D341Med (cell line): ENCODE data around the gene POFUT2.
"Not testable (repeated sequence)": the region's sequence is repeated elsewhere in the genome, so short reads cannot be mapped to it uniquely, and the experiment has no call there.

Experiments
- DNase-seq: peaks from one replicate; pipeline ENCODE4 v3.0.0; 2012; ENCODE audit warnings: low spot score

The POFUT2 gene

DNA sequence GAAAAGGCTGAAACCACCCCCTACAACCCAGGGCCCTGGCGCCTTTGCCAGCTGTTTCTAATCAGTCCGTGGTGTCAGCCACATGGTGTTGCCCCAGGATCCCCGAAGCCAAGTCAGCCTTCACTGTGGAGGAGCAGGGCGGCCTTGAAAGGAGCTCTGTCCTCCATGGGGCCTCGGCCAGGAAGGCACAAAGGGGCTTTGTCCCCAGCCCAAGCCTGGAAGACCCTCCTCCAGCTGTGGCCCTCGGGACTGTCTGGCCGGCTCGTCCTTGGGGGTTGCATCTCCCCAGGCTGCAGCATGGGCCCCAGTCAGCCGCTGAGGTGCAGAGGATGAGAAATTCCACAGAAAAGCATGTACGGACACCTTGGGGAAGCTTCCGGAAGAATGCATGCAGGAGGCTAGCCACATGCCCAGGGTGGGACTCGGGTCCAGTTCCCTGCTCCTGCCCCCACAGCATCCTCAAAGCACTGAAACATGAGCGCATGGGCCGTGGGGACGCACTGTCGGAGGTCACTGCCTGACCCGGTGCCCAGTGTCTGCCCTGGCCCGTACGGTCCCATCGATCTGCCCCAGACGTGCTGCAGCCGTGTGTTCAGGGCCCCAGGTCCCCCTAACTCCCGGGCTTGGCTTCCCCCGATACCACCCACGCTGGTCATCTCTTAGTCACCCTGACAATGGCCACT lies 38.6 kb upstream of the POFUT2 start:
- DNase-seq: no peak

DNA sequence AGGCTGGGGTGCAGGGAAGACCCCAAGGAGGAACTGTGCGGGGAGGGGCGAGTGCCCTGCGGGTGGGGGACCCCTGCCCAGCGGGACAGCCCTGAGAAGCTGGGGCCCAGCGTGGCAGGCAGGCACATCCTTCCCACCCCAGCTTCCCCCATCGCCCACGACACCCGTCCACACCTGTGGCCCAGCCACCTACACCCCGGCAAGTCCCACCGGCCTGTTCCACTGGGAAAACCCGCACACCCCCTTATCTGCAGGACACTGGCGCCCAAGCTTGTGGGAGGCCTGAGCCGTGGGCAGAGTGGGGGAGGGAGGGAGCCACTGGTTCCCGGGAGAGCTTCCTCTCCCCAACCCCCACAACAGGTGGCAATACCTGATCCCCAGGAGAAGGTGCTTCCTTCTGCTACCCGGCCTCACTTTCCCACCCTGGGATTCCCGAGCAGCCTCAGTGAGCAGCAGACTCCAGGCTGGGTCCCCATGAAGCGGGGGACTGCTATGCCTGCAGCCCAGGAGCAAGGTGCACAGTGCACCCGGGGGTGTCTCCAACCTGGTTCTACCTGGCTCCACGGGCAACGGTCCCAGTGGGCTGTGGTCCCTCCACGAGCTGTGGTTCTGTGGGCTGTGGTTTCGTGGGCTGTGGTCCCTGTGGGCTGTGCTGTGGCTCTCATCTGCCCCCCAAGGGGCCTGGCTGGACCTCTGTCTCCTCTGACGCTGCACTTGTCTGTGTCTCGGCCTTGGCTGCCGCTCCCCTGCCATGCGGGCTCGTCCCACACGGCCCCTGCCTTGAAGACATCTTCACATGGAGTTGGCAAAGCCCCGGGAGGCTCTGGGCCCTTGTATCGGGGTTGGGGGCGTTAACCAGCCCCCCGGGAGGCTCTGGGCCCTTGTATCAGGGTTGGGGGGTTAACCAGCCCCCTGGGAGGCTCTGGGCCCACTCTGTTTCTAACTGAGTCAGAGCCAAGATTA lies 37.8 kb upstream of the POFUT2 start:
- DNase-seq: no peak

DNA sequence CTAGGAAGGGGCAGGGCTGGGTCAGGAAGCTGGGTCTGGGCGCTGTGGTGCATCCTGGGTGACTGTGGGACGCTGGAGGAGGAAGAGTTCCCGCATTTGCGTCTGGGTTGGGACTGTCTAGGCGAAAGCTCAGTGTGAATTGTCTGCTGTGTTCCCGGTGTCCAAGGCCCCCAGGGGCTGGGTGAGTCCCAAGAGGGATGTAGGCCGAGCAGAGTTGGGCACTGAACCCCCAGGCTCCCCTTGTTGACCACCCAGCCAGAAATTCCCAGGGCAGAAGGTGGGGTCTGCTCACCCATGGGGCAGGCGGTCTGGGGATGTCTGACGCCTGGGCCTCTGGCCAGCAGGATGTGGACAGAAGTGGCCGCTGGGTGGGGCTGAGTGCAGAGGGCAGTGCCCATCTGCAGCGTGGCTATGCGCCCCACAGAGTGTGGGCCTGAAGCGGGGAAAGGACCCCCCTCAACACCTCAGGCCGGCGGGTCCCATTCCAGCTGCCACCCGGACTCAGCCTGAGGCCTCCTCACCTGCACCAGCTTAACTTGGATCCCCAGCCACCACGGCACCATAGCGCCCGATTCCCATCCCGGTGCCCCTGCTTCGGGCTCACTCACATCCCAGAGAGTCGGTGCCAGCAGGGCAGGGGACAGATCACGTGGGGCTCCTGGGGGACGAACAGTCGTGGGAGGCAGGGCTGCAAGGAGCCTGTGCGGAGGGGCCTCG lies 37.0 kb upstream of the POFUT2 start:
- no peak for DNase-seq

DNA sequence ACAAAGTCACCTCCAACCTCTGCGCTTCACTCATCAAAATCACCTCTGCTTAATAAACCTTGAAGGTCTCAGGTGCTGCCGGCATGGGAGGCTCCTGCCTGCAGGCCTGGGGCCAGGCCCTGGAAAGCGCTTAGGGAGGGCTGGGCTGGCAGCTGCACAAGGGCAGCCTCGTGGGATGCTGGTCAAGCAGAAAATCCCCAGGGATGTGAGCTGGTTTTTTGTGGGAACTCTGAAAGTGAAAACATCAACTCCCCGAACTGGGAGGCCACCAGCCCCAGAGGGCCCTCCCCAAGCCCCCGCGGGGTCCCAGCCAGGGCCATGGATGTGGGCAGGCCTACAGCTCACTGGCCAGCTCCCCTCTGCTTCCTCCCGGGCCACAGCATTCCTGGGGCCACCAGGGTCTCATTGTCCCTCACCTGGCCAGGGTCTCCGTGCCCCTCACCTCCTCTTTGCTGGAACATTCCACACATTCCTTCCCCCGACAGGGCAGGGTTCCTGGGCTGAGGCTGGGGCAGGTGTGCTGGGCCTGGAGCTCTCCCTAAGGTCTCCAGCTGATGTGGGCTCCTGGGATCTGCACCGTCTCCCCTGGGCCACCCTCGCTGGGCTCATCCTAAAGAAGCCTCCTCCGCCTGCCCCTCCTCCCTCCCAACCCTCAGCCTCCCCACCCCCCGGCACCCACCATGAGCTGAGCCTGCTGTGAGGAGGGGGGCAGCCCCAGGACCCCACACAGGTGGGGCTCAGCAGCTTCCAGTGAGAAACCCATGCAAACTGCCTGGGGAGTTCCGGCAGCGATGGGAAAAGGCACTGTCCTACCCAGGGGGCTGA lies 36.0 kb upstream of the POFUT2 start:
- DNase-seq: no peak

DNA sequence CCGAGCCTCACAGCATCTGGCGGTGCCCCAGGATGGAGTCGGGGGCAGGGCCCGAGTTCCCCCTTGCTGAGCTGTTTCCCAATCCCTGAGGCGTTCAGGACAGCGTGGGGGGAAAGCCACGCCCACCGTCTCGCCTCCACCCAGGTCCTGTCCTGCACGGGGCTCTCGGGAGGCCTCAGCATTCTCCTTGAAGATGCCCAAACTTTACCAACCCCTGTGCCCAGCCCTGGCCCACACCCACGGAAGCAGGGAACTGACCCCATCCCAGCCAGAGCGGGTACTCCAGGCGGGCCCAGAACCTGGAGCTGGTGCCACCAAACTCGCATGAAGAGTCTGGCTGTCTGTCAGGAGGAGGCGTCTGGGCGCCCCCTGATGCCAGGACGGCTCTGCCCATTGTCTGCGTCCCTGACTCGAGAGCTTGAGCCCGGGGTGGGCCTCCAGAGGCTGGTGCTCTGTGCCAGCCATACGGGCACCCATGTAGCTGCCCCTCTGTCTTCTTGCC lies 35.3 kb upstream of the POFUT2 start:
- no peak for DNase-seq

DNA sequence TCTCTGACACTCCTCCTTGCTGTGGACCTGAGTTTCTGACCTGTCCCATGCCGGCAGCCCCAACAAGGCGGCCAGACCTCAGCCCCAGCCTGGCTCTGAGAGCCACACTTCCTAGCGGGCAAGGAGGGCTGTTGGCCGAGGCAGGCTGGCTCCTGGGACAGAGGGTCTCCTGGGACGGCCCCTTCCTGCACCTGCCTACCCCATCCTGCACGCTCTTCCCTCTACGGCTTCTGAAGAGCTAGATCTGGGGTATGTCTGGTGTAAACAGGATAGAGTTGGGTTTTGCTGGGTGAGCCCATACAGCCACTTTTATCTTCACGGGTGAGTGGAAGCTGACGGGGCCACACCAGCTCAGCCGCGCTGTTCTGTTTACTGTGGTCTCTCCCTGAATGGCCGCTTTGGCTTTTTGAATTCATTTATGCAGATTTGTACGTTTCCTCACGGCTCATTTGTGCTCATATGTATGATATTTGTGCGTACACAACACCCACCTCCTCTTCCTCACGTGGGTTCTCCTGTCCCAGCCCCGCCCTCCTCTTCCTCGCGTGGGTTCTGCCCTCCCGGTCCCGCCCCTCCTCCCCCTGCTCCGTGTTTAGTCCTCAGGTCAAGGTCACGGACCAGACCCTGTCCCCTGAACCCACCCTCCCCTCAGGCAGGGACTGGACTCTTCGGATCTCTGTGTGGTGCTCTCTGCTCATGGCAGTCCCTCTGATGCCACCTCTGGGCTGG lies 34.7 kb upstream of the POFUT2 start:
- no peak for DNase-seq

DNA sequence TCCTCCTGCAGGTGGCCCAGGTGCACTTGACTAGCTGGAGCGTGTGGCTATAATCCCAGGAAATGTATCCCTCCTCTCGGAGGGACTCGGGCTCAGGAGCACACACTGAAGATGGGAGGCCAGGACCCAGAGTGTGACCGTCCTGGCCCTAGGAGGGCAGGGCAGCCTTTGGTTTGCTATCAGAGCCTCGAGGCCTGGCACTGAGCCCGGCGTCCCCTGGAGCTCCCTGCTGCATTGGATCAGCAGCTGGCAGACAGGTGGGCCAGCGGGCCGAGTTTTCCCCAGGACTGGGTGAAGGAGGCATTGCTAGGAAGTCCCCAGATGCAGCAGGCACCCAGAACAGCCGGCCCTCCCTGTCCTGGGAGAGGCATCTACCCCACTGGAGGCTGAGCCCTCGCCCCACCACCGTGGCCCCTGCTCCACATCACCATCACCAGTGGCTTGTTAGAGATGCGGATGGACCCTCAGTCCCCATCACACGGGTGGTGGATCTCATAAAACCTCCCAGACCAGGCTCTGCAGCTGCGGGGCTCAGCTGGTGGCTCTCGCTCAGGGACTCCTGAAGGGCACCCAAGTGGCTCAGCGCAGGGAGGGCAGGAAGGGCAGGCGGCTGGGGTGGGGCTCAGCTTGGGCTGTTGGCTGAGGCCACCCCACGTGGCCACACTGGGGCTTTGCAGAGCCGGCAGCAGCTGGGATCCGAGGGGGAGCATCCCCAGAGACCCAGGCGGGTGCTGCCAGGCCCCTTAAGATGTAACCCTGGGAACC lies 32.7 kb upstream of the POFUT2 start:
- no peak for DNase-seq

DNA sequence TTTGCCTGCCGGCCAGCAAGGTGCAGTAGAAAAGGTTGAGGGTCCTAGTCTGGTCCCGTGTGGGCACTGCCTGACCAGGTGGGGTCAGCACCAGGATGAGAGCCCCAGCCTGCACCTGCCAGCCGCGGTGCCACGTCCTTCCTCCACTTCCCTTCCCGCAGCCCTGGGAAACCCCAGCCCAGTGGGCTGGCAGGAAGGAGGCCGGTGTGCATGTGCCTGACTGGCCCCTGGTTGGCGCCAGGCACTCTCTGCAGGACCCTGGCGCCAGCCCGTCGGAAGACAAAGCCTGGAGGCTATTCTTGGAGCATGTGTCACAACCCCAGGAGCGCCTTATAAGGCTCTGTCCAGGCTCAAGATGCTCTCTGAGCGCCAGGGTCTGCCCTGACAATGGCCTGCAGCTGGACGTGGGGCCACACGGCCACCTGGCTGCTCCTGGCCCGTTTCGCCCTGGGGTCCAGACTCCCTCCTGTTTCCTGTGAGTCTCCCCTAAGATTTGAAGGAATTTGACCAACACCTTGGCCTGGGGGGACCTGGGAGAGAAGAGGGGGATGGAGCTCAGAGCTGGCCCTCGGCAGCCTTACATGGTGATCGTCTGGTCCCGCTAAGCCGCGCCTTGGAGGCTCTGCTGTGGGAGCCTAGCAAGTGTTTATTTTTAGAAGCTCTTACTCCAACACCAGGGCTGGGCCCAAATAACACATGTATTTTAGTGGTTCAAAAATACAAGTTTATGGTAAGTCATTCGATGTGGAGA lies 31.9 kb upstream of the POFUT2 start:
- no peak for DNase-seq

DNA sequence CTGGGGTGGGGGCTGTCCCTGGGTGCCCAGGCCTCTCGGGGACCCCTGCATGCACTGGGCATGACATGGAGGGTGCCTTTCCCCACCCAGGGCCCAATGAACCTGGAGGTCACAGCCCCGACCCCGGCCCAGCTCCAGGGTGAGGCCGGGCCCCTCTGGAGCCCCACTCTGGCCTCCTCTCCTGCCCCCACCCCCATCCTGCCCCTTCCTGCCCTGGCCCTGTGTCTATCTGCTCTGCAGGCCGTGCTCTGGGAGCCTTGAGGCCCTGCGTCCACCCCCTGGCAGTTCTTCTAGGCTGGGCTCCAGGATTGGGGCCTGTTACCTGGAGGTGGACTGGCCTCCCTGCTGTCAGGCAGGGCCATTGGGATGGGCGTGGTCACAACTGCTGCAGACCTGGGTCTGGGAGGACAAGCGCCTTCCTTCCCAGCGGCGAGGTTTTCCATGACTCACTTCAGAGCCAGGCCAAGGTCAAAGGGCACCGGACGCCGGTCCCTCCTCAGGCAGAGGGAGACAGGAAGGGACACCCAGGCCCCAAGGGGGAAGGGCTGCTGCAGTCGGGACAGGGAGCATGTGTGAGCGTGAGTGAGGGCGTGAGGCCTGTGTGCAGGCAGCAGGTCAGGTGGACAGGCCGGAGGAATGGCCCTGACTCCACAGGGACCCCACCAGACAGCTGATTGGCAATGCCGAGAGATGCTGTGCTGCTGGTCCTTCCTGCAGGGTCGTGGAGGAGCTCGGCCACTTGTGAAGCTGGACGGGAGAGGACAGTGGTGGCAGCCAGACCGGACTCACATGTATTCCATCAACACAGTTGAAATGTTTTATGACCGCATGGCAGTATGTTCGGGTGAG lies 31.1 kb upstream of the POFUT2 start:
- no peak for DNase-seq

DNA sequence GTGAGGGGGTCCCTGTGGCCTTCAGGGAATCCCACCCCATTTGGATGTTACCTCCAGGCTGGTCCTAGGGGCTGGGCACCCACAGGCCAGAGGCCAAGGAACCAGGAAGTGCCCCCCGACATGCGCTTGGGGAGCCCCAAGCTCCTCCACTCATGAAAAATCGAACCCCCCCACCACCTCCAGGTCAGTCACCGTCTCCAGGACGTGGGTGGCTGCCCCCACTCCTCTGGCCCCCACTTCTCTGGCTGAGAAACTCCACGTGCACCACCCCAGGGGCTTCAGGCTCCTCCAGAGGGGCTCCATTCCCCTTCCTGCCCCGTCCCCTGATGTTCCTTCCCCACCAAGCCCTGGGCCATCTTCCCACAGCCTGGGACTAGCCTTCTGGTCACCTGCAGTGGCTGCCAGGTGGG lies 30.5 kb upstream of the POFUT2 start:
- DNase-seq: no peak

DNA sequence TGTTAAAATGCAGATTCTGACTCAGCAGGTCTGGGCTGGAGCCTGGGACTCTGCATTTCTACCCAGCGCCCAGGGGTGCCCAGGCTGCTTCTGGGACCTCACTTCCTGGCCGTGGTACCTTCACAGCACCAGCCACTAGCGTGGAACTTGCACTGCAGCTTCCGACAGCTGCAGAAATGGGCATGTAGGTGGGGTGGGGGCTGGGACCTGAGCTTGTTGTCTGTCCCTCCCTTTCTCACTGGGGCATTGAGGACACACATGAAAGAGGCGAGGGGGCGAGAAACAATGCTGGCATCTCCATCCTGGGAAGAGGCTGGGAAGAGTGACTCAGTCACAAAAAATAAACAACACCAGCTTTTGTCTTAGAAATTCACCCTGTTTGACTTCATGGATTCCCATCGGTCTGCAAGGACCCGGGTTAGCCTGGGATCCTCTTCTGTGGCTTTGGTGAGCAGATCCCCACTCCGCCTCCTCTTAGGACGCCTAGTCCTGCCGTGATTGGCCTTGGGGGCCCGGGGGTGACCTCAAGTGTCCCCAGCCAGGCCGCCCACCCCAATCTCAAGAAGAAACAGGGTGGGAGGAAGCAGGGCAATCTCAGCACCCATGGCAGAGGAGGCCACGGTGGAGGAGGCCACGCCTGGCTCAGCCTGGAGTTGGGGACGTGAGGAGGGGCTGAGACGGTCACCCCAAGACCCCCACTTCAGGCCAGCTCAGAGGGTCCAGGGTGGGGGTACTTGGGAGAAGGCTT lies 29.9 kb upstream of the POFUT2 start:
- DNase-seq: no peak

DNA sequence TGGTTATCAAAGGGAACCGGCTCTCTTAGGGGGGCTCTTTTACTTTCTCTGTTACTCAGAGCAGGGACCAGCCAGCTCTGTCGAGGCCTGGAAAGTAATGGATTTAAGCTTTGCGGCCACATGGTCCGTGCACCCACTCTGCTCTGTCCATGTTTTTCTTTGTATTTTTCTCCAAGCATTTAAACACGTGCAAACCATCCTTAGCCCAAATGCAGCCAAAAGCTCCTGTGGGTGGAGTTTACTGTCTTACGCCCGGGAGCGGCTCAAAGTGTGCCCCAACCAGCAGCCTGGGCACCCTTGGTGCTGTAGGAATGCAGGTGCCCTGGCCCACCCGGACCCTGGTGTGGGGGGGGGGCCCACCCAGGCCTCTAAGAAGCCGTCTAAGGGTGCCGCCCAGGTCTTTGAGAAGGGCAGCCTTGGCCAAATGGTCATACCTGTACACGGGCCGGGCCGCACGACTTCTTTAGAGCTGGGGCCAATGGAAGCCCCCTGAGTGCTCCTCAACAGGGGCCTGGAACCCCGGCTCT lies 29.2 kb upstream of the POFUT2 start:
- no peak for DNase-seq

DNA sequence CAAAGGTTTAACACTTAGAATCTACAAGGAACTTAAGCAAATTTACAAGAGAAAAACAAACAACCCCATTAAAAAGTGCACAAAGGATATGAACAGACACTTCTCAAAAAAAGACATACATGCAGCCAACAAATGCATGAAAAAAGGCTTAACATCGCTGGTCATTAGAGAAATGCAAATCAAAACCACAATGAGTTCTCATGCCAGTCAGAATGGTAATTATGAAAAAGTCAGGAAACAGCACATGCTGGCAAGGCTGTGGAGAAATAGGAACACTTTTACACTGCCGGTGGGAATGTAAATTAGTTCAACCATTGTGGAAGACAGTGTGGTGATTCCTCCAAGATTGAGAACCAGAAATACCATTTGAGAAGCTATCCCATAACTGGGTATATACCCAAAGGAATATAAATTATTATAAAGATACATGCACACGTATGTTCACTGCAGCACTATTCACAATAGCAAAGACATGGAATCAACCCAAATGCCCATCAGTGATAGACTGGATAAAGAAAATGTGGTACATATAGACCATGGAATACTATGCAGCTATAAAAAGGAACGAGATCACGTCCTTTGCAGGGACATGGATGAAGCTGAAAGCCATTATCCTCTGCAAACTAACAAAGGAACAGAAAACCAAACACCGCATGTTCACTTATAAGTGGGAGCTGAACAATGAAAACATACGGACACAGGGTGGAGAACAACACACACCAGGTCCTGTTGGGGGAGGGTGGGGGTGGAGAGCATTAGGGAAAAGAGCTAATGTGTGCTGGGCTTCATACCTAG lies 28.2 kb upstream of the POFUT2 start:
- DNase-seq: not testable (repeated sequence)

DNA sequence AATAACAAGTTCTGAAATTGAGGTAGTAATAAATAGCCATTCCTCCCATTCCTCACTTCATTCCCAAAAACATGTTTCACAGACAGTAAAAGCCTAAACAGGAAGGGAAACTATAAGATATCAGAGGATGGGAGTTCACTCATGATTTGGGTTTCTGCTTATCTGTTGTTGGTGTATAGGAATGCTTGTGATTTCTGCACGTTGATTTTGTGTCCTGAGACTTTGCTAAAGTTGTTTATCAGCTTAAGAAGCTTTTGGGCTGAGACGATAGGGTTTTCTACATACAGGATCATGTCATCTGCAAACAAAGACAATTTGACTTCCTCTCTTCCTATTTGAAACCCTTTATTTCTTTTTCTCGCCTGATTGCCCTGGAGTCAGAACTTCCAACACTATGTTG lies 26.0 kb upstream of the POFUT2 start:
- no peak for DNase-seq

DNA sequence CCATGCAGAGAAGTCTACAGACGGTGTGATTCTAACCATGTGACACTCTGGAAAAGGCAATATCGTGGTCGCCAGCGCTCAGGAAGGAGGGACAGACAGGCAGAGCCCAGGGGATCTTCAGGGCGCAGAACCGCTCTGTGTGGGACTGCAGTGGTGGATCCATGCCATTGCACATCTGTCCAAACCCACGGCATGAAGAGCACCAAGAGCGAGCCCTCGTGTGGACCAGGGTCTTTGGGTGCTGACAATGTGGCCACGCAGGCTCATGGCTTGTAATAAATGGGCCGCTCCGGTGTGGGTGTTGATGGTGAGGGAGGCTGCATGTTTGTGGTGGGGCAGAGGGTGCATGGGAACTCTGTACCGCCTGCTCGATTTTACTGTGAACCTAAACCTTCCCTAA lies 25.3 kb upstream of the POFUT2 start:
- no peak for DNase-seq

DNA sequence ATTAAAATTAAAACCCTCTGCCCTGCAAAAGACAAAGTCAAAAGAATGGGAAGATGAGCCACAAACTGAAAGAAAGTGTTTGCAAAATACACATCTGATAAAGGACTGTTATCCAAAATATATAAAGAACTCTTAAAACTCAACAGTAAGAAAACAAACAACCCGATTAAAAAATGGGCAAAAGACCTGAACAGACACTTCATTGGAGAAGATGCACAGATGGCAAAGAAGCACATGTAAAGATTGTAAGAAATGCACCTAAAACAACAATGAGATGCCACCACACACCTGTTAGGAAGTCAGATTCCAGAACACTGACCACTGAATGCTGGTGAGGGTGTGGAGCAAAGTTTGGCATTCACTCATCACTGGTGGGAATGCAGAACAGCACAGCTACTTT lies 24.6 kb upstream of the POFUT2 start:
- DNase-seq: no peak

DNA sequence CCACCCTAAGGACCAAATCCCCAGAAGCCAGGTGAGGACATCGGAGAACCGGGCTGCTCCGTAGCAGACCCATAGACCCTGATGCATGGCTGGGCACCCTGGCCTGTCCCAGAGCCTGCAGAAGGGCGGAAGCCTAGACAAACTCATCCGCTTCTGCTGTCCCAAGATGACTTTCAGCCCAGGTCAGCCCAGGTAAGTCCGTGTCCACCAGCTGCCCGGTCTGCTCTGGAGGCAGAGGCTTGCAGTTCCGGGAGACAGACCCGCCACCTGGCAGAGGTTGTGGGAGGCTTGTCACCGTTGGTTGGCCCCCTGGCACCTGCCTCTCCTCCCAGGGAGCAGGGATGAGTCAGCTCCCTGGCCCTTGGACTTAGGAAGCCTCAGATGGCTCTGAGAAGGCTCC lies 22.8 kb upstream of the POFUT2 start:
- no peak for DNase-seq
